GM18526 (cell line): Measurements from ENCODE around the gene ZNRF1.

Experiments used
- POLR2A ChIP-seq: IDR thresholded peaks from 3 replicates; pipeline ENCODE4 v1.6.1; 2011; ENCODE audit not compliant: insufficient read length; ENCODE audit errors: extremely low read depth

Gene ZNRF1

DNA sequence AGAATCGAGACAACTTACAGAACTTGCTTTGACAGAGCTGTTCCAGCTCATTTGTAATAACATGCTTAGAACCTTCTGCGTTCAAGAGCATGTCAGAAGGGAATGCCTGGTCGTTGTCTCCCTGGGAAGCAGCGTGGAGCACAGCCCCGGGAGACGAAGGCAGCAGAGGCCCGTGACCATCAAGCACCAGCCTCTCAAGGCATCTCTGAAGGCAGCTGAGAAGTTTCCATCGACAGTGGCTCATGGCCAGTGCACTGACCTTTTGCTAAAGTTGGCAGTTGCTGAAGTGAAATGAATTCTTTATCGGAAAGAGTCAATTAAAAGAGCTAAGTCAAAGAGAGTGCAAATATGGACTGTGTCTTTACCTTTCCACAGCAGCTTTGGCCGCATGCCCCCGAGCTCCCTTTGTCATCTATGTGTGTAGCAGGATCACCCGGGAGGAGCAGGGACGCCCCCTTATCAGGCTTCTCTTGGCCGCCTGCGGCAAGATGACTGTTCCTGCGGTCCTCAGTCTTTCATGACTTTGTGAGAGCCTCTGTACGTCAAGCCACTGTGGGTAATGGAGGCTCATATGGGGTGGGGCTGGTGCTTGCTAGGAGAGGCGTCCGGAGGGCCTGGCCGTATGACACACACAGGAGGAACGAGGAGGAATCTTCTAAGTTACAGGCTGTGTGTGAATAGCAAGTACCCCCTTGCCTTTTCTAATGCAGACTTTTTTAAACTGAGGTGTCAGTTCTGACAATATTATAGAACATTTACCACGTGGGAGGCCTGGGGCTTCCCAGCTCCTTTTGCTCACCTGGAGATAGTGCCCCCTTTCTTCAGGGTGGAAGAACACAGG, 63.5 kb downstream of the ZNRF1 start:
- no peak for TF ChIP-seq POLR2A

DNA sequence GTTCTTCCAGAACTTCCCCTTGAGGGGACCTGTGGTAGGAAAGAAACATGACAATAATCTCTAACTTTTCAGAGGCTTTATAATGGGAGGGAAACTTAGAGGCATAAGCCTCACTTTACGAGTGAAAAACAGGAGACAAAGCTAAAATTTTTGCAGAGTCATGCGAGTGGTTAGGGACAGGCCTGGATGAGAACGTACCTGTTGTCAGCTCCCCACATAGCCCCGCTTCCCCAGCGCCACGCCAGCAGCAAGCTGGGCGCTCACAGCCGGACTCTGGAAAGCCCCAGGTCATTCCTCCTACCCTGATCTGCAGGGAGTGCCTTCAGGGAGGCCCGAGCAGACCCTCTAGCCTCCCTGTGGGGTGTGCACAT, 64.1 kb downstream of the ZNRF1 start:
- no peak for TF ChIP-seq POLR2A

DNA sequence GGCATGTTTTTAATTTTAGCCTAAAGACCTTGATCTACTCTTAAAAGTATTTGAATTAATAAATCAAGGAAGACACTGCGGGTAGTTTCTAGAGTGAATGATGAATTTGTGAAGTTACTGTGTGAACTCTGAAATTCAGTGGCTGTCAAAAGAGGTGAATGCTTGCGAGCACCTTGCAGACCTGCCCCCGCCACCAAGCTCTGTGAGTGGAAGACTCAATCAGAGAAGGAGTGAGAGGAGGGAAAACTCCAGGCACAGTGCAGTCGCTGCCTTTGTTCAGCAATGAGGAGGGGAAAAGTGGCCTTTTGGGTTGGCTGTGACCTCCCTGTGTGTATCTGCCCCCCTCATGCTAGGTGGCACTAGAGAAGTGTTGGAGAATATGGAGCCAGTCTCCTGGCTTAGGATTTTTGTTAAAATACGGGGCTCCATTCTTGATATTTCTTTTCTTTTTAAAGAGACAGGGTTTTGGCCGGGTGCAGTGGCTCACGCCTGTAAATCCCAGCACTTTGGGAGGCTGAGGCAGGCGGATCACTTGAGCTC, 64.8 kb downstream of the ZNRF1 start:
- TF ChIP-seq POLR2A, result no peak

DNA sequence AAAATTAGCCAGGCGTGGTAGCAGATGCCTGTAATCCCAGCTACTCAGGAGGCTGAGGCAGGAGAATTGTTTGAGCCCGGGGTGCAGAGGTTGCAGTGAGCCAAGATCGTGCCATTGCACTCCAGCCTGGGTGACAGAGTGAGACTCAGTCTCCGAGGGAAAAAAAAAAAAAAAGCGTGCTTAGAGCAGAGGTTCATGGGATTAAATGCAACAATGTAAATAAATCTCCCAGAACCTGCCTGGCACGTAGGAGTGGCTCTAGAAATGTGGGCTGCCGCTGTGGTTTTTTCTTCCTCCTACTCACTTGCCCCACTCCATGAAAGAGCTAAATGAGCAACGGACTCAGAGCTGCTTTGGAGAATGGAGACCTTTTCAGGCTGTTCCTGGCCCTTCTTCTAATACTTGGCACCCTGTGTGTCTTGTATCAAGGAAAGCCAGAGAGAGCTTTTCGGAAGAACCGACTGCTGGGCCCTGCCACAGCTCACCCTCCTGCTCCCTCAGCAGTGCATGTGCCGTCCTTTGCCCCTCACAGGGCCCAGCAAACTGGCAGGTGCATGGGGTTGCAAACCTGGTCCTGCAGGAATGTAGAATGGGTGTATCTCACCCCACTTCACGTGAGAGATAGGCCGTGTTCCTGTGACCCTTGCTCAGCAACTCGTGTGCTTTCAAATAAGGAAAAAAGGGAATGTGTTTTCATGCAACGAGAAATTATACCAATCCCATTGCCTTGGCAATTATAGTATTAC, 65.8 kb downstream of the ZNRF1 start:
- TF ChIP-seq POLR2A, result no peak

DNA sequence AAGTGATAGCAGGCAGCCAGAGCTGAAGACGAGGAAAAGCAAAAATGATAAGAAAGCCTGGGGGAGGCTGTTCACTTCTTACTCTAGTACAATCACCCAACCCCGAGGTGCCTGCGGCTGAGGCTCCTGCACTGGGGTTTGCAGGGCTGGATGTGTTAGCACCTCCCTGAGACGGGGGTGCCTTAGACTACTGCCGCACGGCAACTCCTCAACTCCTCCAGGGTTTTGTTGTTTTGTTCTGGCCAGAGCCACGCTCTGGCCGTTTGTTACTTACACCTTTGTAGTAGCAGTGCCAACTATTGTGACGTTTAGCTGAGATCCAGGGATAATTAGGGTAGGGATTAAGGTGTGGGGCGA, 66.3 kb downstream of the ZNRF1 start:
- TF ChIP-seq POLR2A, result no peak

DNA sequence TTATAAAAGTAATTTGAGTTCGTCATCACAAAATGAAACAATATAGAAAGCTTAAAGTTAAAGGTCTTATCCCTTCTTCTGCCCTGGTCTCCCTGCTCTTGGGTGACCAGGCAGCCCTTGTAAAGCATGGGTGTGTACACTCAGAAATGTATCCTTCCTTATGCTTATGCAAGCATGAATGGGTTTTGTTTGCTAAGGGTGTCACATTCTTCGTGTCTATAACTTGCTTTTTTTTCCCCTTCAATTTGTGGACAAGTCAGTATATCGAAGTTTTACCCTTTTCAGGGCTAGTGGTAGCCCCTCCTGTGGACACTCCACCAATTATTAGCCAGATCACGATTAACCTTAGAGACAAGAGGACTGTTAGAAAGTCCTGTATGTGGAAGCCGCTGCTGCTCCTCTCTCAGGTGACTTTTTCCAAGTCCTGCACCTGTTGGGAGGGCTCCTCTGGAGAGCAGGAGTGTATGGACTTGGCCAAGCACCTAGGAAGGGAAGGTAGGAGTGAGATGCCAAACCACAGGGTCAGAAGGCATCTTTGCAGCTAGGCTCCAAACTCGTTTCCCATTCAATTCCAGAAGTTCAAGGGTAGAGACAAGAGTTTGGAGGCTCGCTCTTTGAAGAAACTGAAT, 66.8 kb downstream of the ZNRF1 start:
- TF ChIP-seq POLR2A, result no peak

DNA sequence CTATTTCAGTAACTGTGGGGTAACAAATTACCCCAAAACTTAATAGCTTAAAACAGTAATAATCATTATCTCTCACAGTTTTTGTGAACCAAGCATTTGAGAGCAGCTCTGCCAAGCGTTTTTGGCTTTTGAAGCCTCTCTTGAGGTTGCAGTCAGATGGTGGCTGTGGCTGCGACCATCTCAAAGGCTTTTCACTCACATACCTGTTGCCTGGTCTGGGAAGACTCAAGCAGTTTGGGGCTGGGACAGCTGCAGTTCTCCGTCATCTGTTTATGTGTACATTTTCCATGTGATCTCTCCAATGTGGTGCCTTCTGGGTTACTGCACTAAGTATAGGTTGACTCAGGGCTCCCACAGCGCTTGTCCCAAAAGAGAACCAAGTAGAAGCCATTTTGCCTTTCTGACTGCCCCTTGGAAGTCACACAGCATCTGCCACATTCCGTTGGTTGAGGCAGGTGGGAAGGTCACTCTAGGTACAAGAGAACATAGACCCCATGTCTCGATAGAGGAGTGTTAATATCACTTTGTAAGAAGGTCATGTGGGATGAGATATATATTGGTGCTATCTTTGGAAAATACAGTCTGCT, 68.1 kb downstream of the ZNRF1 start:
- TF ChIP-seq POLR2A, result no peak

DNA sequence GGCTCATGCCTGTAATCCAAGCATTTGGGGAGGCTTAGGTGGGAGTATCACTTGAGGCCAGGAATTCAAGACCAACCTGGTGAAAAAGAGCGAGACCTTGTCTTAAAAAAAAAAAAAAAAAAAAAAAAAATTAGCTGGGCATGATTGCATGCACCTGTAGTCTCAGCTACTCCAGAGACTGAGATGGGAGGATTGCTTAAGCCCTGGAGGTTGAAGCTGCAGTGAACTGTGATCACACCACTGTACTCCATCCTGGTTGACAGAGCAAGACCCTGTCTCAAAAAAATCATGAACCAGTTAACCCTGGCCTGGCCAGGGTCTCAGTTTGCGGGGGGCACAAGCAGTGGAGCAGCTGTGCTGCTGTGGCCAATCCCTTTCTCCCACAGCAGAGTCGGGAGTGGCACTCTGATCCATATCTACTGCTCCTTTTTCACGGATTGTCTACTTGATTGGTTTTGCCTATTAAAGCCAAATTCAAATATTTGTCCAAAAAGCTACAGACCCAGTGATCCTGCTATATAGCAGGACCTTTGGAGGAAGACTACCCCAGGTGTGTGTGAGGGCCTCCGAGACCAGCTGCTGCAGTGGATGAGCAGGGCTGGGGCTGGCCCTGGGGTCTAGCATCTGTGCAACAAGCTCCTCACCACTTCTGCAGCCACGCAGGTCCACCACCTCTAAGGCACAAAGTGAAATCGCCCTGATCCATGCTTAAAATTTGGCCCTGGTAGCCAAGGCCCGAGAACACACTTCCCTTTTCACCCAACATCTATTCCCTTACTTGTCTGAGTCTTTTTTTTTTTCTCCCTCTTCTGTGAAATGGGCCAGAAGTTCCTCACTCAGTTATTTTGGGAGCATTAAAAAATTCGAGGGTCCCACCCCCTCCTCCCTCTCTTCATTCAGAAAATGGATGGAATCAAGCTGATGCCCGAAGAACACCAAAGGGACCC, 69.5 kb downstream of the ZNRF1 start:
- TF ChIP-seq POLR2A, result no peak

DNA sequence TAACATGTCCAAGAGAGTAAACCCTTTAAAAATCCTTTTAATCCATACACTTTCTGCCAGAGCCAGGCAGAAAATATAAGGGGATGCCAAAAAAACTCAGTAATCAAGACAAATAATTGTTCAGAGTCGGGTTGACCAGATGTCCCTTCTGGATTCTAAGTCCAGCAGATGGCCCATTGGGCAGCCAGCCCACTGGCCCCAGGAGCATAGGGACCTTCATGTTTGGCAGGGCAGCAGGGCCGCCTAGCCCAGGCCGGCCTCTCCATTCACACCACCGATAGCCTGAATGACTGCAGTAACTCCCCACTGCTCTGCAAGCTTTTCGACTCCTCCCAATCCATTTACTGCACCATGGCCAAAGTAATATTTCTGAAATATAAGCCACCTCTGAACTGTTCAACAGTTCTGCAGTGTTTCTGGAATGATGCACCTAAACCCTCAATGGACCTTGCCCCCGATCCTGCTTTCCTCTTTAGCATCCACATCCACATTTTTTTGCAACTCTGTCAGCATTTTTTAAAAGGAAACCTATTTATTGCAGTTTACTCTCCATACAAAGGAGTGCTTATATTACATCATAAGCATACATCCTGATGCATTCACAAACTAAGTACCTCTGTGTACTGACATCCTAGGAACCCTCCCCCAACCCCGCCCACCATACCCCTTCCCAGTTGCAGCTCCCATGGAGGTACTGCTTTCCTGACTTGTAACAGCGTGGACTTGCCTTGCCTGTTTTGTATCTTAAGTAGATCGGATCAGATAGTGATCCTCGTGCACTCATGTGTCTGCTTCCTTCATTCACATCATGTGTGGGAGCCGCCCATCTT, 71.4 kb downstream of the ZNRF1 start:
- no peak for TF ChIP-seq POLR2A

DNA sequence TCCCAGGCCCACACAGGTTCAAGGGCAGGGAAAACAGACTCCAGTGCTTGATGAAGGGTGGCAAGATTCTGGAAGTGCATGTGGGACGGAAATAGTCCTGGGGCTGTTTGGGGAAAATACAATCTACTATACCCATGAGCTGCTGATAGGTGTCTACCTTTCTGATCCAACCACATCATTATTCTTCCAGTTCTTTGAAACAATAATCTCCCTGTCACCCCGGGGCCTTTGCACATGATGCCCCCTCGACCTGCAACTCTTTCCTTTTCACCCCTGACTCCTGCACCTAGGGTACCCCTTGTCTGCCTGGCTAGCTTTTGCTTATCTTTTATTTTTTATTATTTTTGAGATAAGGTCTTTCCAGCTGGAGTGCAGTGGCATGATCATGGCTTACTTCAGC, 72.8 kb downstream of the ZNRF1 start:
- no peak for TF ChIP-seq POLR2A

DNA sequence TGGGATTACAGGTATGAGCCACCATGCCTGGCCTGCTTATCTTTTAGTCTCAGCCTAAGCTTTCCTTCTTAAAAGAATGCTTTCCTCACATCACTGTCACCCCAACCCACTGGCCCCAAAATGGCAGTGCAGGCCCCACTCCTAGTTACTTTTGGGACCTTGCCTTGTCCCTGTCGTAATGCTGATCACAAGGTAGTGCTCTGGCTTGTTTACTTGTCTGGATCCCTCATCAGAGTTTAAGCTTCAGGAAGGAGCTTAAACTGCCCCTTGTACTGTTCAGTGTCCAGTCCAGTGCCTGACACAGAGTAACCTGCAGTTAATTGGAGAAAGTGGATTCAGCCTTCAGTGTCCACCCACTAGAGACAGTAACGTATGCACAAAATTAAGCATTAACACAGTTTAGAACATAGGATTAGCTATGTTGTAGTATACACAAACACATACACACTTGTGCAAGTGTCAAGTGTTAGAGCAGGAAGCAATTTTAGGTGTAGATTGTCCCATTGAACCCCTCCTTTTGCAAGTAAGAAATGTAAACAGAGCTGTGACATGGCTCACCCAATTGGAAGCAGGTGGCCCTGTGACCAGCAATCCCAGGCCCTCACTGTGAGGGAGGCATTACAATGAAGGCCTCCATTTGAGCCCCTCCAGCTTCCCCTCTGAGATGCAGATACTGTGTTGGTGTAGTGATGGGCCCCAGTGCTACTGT, 73.6 kb downstream of the ZNRF1 start:
- no peak for TF ChIP-seq POLR2A

DNA sequence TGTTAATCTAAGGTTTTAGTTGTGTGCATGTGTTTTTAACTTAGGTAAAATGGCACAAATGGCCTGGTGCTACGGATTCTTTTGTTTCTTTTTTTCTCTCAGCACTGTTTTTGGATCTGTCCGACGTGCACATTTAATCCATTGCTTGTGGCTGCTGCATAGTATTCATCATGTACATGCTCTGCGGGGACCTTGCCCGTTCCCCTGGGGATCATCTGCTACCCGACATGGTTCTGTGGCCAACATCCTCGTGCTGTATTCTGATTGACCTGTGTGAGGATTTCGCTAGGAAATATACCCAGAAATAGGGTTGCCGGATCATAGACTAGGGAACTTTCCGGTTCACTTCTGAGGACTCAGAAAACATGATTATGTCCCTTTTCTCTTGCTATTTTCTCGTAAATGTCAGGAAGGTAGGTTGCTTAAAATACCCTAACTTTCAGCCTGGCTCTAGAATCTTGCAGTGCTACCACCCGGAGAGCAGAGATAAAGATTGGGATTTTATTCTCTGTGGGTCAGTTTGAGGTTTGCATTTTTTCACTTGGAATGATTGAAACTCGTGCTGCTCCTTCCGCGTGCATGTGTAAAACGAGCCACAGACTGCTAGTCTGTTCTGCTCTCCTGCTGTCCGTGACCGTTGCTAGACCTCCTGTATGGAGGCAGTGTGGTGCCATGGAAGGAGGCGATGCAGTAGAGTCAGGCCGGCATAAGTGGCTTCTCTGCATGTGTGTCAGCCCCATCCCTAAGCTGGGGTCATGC, 74.9 kb downstream of the ZNRF1 start:
- no peak for TF ChIP-seq POLR2A

DNA sequence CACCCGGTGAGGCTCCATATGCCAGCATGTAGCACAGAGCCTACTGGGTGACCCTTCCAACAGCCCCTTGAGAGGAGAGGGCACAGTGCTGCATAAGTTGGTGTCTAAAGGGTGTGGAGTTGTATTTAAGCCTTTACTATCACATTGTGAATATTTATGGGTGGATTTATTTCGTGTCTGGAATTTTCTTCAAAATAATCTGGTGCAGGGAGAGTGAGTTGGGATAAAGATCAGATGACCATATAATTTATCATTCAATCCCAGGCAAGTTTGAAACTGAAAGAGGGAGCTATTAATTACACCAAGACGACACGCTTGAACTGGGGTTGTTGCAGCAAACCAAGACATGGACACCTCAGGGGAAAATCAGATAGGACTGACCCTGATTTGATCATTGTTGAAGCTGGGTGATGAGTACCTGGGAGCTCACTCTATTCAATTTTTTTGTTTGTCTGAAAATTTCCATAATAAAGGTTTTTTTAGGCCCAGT, 75.5 kb downstream of the ZNRF1 start:
- no peak for TF ChIP-seq POLR2A
